ENCODE data around the gene SEL1L2.

GRCh38 chr20:13934992-13935894, 55.2 kb downstream of the SEL1L2 start:
- TF ChIP-seq POLR2A (IDR thresholded peaks at IDR 0.05) (no peak), CTCF (IDR thresholded peaks at IDR 0.05) (no peak), POLR2AphosphoS5 (IDR thresholded peaks at IDR 0.05; ENCODE audit: insufficient read depth in 1 of 2, low read depth in 1 of 2) (no peak)

Measured in vagina (tissue), 2 donors.